Choroid plexus epithelial cell (primary cell): Measurements from ENCODE around the gene ULK4.

Experiments
- DNase-seq: peaks from one replicate; pipeline ENCODE4 v3.0.0-alpha.2; 2010; ENCODE audit warnings: low read depth
- H3K4me3 ChIP-seq: 2 replicates; pipeline ENCODE4 v1.5.1; 2011; ENCODE audit warnings: low read depth, mild to moderate bottlenecking, control low read depth, low read length, moderate library complexity
- CTCF ChIP-seq: conservative IDR thresholded peaks from 2 replicates; pipeline ENCODE4 v1.5.1; 2011; ENCODE audit warnings: low read depth, mild to moderate bottlenecking, control low read depth, inconsistent platforms, low read length, moderate library complexity

ULK4 gene

GRCh38 chr3:41836360-41837134, 125.4 kb downstream of the ULK4 start:
- DNase-seq, result no peak
- no peak for TF ChIP-seq CTCF
- H3K4me3 ChIP-seq, result no peak overlapping the region

GRCh38 chr3:41833628-41834027, 128.3 kb downstream of the ULK4 start:
- TF ChIP-seq CTCF, result no peak
- DNase-seq, result no peak
- no peak overlapping the region for H3K4me3 ChIP-seq

- no peak for DNase-seq
- no peak for TF ChIP-seq CTCF
- H3K4me3 ChIP-seq, result no peak overlapping the region
Observed at GRCh38 chr3:41819236-41819635, 142.7 kb downstream of the ULK4 start.

GRCh38 chr3:41808618-41809017, 153.3 kb downstream of the ULK4 start:
- DNase-seq, result no peak
- H3K4me3 ChIP-seq, result no peak overlapping the region
- no peak for TF ChIP-seq CTCF

GRCh38 chr3:41808152-41808551, 153.8 kb downstream of the ULK4 start:
- TF ChIP-seq CTCF, result no peak
- DNase-seq, result peak; percentile 85
- no peak overlapping the region for H3K4me3 ChIP-seq

GRCh38 chr3:41794748-41795589, 166.9 kb downstream of the ULK4 start:
- TF ChIP-seq CTCF, result no peak
- DNase-seq, result no peak
- H3K4me3 ChIP-seq, result no peak overlapping the region

GRCh38 chr3:41792806-41793205, 169.1 kb downstream of the ULK4 start:
- TF ChIP-seq CTCF, result no peak
- no peak overlapping the region for H3K4me3 ChIP-seq
- DNase-seq, result no peak
